Measurements from ENCODE around the gene FEZF1.

GRCh38 chr7:122312789-122313188 lies 8.2 kb upstream of the FEZF1 start:
- TF ChIP-seq CTCF (IDR thresholded peaks at IDR 0.05; ENCODE audit: low read depth, low read length) (no peak), MYC (IDR thresholded peaks at IDR 0.05; ENCODE audit: low read depth, low read length) (no peak), MAX (IDR thresholded peaks at IDR 0.05; ENCODE audit: low read depth, low read length) (no peak), POLR2A (IDR thresholded peaks at IDR 0.05; ENCODE audit: extremely low read depth, insufficient read length) (no peak)
